T-helper 2 cell treated with Interferon-gamma antibody and Interleukin-4, amounts not matched to agents 5 μg/mL and 100 μg/mL, for 36 hours (primary cell): ENCODE data around the gene PNCK.

Experiments used
- DNase-seq: peaks from one replicate; pipeline ENCODE4 v3.0.0; 2021; ENCODE audit warnings: low spot score
- H3K27ac Mint-ChIP-seq: one replicate; pipeline ENCODE4 v1.8.0; 2021; ENCODE audit warnings: mild to moderate bottlenecking, mixed read lengths
- H3K27me3 Mint-ChIP-seq: one replicate; pipeline ENCODE4 v1.8.0; 2021; ENCODE audit warnings: low read depth, mixed read lengths
- H3K36me3 Mint-ChIP-seq: one replicate; pipeline ENCODE4 v1.8.0; 2021; ENCODE audit warnings: low read depth, mixed read lengths
- H3K4me1 Mint-ChIP-seq: one replicate; pipeline ENCODE4 v1.8.0; 2021; ENCODE audit warnings: low read depth, mixed read lengths
- H3K4me3 Mint-ChIP-seq: one replicate; pipeline ENCODE4 v1.8.0; 2022; ENCODE audit warnings: mild to moderate bottlenecking, moderate library complexity, mixed read lengths
- H3K9me3 Mint-ChIP-seq: one replicate; pipeline ENCODE4 v1.8.0; 2021; ENCODE audit warnings: mixed read lengths

Gene PNCK

DNA sequence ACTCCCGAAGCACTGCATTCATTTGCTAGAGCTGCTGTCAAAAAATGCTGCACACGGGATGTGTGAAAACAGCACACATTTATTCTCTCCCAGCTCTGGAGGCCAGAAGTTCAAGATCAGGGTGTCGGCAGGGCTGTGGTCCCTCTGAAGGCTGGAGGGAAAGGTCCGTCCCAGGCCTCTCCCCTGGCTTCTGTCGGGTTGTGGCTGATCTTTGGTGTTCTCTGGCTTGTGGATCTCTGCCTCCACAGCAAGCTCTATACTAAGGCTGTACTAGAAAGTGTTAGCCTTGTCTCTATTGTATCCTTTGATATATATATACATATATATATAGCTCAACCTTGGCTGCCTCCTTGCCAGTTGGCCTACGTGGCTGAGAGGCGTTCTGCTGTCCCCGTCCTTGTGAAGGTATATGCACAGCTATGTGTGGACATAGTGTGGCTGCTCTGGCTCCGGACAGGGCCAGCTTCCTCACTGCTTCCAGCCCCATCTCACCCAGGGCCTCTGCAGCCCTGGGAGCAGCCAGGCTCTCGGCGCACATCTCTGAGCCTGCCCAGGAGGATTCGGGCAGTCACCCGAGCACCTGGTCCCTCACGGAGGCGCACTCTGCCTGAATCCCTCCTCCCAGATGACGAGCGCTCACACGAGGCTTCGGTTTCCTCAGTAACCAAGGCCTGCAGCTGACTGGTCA, 41.6 kb downstream of the PNCK start:
- H3K4me3 Mint-ChIP-seq, result no peak overlapping the region
- H3K4me1 Mint-ChIP-seq, result no peaks in the 10 kb centered on the region
- H3K36me3 Mint-ChIP-seq, result no peaks in the 10 kb centered on the region
- peaks cover 3% of the 10 kb centered on the region for H3K27me3 Mint-ChIP-seq
- DNase-seq, result no peak
- H3K27ac Mint-ChIP-seq, result no peak overlapping the region
- H3K9me3 Mint-ChIP-seq, result no peaks in the 10 kb centered on the region

DNA sequence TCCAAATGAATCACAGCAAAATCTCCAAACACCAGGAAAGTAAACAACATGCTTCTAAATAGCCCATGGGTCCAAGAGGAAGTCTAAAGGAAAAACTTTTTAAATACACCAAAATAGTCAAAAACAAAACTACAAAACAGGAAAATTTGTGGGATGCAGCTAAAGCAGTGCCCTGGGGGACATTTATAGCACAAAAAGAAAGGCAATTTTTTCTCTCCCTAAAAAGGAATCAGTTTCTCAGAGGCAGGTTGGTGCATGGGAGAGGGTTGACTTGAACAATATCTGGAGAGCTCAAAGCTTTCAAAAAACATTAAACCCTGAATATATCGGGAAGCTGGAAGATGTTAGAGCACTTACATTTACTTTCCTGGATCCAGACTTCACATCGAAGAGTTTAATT, 42.3 kb downstream of the PNCK start:
- H3K4me3 Mint-ChIP-seq, result no peak overlapping the region
- peaks cover 3% of the 10 kb centered on the region for H3K27me3 Mint-ChIP-seq
- H3K4me1 Mint-ChIP-seq, result no peaks in the 10 kb centered on the region
- DNase-seq, result no peak
- no peaks in the 10 kb centered on the region for H3K9me3 Mint-ChIP-seq
- H3K27ac Mint-ChIP-seq, result no peak overlapping the region
- no peaks in the 10 kb centered on the region for H3K36me3 Mint-ChIP-seq

DNA sequence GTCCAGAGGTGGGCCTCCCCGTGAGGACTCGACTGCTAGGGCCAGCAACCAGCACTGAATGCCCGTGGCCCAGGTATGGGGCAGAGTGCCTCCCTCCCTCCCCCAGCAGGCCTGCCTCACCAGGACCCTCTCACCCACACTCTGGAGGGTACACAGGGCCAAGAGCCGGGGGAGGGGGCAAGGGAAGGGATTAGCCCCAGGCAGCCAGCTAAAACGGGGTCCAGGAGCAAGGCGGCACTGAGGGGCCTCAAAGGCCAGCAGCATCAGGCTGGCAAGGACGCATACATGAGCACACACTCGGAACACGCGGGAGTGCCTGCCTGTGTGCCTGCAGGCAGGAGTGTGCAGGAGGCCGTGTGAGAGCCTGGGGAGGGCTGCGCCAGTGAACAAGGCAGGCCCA, 44.9 kb downstream of the PNCK start:
- Mint-ChIP-seq H3K4me1 (no peaks in the 10 kb centered on the region), H3K4me3 (no peak overlapping the region), H3K9me3 (no peaks in the 10 kb centered on the region), H3K36me3 (no peaks in the 10 kb centered on the region), H3K27me3 (peaks cover 3% of the 10 kb centered on the region), H3K27ac (no peak overlapping the region)
- no peak for DNase-seq

DNA sequence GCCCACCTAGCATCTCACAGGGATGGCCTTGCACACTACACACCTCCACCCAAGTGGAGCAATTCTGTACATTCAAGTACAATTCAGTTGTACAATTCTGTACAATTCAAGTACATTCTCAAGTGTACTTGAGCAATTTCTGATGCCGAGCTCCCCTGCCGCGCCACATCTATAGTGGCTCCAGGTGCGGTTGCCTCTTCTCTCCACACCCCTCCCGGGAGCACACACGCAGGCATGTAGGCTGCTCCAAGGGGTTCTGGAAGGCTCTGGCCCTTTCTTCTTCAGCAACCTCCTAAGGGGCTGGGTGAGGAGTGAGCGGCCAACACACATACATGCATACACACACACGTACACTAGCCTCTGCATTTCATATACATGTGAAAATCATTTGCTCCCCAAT, 45.5 kb downstream of the PNCK start:
- no peaks in the 10 kb centered on the region for H3K36me3 Mint-ChIP-seq
- no peak for DNase-seq
- H3K9me3 Mint-ChIP-seq, result no peaks in the 10 kb centered on the region
- no peak overlapping the region for H3K4me3 Mint-ChIP-seq
- no peak overlapping the region for H3K27ac Mint-ChIP-seq
- peaks cover 3% of the 10 kb centered on the region for H3K27me3 Mint-ChIP-seq
- H3K4me1 Mint-ChIP-seq, result no peaks in the 10 kb centered on the region

DNA sequence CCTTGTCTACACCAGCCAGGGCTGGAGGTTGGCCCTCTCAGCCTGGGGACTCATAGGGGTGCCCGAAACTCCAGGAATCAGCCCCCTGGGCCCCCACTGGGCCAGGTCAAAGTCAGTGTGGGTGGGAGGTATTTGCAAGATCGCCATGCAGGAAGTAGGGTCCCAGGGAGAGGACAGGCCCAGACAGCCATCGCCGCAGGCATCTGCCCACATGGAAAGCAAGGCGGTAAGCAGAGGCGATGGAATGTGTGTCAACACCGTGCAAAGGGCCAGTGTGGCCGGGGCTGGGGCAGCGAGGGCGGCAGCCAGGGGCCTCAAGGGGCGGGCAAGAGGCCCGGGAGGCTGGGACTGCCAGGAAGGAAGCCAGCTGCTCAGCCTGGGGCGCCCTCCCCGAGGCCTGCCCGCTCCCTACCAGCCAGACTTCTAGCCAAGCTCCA, 45.9 kb downstream of the PNCK start:
- Mint-ChIP-seq H3K4me1 (no peaks in the 10 kb centered on the region), H3K27me3 (peaks cover 3% of the 10 kb centered on the region), H3K4me3 (no peak overlapping the region), H3K36me3 (no peaks in the 10 kb centered on the region), H3K9me3 (no peaks in the 10 kb centered on the region), H3K27ac (no peak overlapping the region)
- DNase-seq, result no peak

DNA sequence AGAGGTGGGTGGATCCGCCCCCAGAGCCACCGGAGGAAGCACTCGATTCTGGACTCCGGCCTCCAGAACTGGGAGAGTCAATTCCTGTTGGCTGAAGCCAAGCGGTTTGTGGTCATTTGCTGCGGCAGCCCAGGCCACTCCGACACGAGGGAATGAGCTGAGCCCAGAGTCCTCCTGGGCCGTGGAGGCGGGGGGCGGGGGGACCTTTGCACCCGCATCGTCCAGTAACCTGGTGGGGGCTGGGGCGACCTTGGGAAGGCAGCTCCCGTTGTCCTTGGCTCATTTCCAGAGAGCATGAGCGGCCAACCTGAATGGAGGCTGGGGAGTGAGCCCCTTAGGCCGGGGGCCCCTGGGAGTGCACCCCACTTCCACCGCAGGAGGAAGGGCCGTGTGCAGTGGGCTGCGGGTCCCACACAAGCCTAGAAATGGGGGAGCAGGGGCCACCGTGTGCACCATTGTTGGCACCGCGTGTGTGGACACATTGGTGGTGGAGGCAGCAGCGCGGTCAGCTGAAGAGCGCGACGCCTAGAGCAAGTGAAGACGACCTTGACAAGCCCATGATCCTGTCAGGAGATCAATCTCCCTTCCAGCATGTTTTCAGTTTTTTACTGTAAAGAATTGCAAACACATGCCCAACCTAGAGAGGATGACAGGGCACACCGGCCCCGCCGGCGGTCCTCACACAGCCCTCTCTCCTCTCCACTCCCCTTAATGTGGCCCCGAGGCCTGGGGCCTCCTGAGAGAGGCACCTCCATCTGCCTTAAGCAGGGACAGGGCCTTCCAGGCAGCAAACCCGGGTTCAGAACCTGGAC, 46.5 kb downstream of the PNCK start:
- H3K9me3 Mint-ChIP-seq, result no peaks in the 10 kb centered on the region
- H3K4me3 Mint-ChIP-seq, result no peak overlapping the region
- H3K27ac Mint-ChIP-seq, result no peak overlapping the region
- H3K27me3 Mint-ChIP-seq, result peaks cover 3% of the 10 kb centered on the region
- H3K36me3 Mint-ChIP-seq, result no peaks in the 10 kb centered on the region
- no peaks in the 10 kb centered on the region for H3K4me1 Mint-ChIP-seq
- DNase-seq, result no peak

DNA sequence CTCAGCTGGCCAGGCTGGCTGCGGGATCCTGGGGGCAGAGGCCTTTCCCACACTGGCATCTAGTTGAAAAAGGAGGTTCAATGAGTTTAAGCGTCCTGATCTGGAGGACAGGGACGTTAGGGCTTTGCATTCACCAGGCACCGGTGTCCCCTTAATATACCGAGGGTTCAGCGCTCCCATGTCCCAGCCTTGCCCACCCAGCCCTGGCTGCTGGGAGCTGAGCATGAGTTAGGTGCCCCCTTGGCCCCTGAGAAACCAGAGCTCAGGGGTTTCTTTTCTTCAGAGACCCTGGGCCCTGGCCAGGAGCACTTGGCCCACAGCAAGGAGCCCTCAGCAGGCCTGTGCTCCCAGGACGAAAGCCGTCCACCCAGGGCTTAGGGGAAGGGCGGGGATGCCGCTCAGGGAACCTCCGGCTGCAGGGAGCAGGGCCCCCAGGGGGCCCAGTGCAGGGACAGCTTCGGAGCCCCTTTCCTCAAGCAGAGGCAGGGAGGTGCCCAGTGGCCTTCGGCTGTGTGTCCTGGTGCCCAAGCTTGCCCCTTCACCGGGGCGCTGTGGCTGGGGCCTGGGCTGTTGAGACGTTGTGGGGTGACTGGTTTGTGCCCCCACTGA, 47.5 kb downstream of the PNCK start:
- no peaks in the 10 kb centered on the region for H3K9me3 Mint-ChIP-seq
- H3K27ac Mint-ChIP-seq, result no peak overlapping the region
- H3K27me3 Mint-ChIP-seq, result peaks cover 3% of the 10 kb centered on the region
- no peaks in the 10 kb centered on the region for H3K4me1 Mint-ChIP-seq
- no peak overlapping the region for H3K4me3 Mint-ChIP-seq
- H3K36me3 Mint-ChIP-seq, result no peaks in the 10 kb centered on the region
- no peak for DNase-seq

DNA sequence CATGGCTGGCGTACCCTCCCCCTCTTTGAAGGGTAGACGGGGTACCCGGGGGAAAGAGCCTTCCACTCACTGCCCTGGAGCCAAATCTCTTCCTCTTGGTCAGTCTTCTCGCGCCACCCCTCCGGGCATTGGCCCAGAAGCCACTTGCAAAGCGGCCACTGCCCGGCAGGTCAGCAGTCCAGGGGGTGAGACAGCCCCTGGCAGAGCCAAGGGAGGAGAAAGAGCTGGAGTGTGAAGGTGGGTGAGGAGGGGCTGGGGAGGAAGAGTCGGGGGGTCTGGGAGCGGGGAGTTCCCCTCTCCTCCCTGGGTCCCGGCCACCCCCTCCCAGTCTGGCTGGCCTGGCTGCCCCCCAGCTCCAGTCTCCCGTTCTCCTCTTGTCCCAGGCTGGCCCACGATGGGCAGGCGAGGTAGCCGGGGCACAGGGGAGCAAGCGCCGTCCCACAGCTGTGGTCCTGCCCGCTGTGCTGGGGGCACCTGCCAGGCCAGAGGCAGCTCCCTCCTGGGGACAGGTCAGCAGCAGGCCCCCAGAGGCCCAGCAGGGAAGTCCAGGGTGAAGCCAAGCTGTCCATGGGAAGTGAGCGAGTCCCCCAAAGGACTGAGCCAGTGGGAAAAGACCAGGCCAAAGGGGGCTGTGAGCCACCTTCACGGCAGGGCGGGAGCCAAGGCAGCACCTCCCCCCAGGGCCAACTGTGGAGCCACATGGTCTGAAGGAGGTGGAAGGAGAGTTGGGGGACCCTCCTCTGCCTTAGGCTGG, 48.2 kb downstream of the PNCK start:
- Mint-ChIP-seq H3K4me3 (no peak overlapping the region), H3K36me3 (no peaks in the 10 kb centered on the region), H3K27ac (no peak overlapping the region)

DNA sequence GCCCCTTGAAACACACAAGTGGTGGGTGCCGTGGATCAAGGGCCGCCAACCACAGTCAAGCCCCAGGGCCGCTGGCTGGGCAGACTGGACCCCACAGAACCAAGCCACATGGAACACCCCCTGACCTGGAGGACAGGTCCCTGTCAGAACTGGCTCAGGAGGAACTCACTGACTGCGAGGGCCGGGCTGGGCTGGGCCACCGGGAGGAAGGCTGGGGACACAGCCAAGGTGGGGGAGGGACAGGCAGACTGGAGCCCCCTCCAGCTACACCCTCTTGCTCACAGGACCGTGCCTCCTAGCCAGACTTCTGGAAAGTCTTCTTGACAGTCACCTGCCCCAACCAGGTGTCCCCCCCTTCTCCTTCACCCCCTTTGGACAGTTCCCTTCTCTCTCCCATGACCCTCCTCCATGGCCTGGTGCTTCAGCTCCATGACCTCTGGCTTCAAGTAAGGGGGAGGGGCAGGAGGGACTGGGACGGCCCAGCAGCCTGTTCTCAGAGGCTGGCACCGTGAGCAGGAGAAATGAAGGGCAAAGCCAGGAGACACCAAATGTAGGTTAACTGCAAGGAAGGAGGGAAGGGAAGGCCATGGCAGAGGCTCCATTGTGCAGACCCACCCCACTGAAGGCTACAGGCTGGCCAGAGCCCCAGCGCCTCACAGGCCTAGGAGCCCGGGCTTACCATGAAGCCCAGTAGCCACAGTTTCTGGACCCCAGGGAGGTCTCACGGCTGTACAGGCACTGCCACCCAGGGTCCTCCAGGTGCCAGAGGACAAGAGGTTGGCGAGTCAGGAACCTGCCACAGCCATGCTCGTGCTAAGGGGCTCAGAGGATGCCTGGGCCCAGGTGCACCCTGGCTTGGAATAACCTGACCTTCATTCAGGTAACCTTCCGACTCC, 49.2 kb downstream of the PNCK start:
- Mint-ChIP-seq H3K4me1 (no peaks in the 10 kb centered on the region), H3K9me3 (no peaks in the 10 kb centered on the region), H3K4me3 (no peak overlapping the region), H3K27ac (no peak overlapping the region), H3K36me3 (no peaks in the 10 kb centered on the region), H3K27me3 (no peaks in the 10 kb centered on the region)
- DNase-seq, result no peak

More for the DNA sequence above, 48.2 kb downstream of the PNCK start:
- H3K4me1 Mint-ChIP-seq, result no peaks in the 10 kb centered on the region
- H3K9me3 Mint-ChIP-seq, result no peaks in the 10 kb centered on the region
- H3K27me3 Mint-ChIP-seq, result peaks cover 3% of the 10 kb centered on the region
- no peak for DNase-seq

DNA sequence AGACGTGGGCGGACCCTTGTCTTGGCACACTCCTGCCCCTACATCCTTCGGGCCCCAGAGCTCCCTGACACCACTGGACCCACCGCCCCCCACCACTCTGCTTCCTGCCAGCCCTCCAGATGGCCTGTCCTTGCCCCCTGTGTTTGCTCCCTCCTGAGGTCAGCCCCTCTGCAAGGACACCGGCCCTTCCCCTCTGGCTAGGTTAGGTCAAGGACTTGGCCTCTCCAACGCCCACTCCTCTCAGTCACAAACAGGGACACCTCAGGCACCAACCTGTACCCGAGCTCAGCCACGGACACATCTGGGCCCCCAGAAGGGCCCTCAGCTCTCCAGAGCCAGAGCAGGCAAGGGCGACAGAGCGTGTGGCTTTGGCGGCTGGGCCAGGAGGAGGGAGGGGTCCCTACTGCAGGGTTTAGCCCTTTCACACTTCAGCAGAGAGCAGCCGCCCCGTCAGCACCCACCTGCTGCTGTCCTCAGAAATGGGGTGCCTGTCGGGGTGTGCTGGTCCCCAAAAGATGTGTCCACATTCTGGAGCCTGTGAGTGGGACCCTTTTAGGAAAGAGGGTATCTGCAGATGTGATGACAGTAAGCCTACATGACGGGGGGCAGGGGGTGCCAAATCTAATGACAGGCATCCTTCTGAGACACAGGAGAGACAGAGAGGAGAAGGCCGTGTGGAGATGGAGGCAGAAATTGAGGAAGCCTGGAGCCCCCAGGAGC, 50.1 kb downstream of the PNCK start:
- H3K36me3 Mint-ChIP-seq, result no peaks in the 10 kb centered on the region
- H3K27me3 Mint-ChIP-seq, result peaks cover under 1% of the 10 kb centered on the region
- H3K27ac Mint-ChIP-seq, result no peak overlapping the region
- no peaks in the 10 kb centered on the region for H3K9me3 Mint-ChIP-seq
- no peak for DNase-seq
- H3K4me1 Mint-ChIP-seq, result no peaks in the 10 kb centered on the region
- no peak overlapping the region for H3K4me3 Mint-ChIP-seq

DNA sequence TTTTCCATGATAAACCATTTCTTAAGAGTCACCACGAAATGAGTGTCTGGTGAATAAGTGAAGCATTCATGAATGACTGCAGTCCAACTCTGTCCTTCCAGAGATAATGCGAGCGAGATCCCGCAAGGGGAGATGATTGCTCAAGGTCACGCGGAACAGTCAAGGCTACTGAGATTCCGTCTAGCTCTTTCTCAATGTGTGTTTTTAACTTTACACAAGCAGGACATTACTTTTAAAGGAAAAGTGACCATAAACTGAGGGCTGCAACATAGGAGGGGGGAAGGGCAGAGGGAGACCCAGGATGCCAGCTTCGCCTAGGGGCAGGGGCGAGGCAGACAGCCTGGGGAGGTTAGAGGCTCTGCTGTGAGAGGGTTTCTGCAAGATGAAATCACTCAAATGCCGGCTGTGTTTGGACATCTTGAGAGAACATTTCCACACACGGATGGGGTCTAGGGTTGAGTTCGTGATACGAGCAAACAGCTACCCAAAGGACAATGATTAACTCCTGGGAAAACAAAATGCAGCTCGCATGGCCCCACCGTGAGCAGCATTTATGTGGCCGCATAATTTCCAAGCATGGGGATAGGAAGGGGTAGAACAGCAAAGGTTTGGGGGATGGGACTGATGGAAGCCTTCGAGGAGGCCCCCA, 50.8 kb downstream of the PNCK start:
- no peak overlapping the region for H3K4me3 Mint-ChIP-seq
- H3K27ac Mint-ChIP-seq, result no peak overlapping the region
- no peaks in the 10 kb centered on the region for H3K9me3 Mint-ChIP-seq
- H3K27me3 Mint-ChIP-seq, result peaks cover 6% of the 10 kb centered on the region
- H3K4me1 Mint-ChIP-seq, result no peaks in the 10 kb centered on the region
- no peaks in the 10 kb centered on the region for H3K36me3 Mint-ChIP-seq
- DNase-seq, result no peak

DNA sequence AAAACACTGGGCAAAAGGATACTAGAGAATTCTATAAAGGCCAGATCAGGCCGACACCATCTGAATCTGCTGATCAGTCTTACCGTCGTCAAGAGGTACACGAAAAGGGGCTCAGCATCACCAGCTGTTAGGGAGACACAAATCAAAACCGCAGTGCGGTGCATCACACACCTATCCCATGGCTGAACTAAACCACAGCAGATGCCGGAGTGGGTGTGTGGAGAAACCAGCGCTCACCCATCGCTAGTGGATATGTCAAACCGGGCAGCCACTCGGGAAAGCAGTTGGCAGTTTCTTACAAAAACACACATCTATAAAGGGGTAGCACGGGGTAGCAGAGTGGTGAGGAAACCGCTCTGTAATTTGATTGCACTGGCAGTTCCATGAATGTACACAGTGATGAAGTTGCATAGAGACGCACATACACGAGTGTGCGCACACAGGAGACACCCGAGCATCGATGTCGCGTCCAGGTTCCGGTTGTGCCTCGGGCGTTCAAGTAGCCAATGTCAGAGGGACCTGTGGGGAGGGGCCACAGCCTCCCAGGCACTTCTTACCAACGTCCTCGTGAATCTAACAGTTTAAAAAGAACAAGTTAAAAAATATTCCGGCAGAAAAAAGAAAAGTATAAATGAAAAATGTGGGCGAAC, 51.5 kb downstream of the PNCK start:
- H3K9me3 Mint-ChIP-seq, result no peaks in the 10 kb centered on the region
- H3K4me3 Mint-ChIP-seq, result no peak overlapping the region
- DNase-seq, result no peak
- H3K27me3 Mint-ChIP-seq, result peaks cover 7% of the 10 kb centered on the region
- no peaks in the 10 kb centered on the region for H3K36me3 Mint-ChIP-seq
- H3K27ac Mint-ChIP-seq, result no peak overlapping the region
- no peaks in the 10 kb centered on the region for H3K4me1 Mint-ChIP-seq
